HepG2 (cell line): ENCODE data around the gene PFN1. TPM values are rescaled to one million over a fixed set of nuclear protein-coding genes. Genes with fewer than 3 reads are reported as not detected.
A peak's percentile ranks its signal among the peaks of the same experiment; 100 is the strongest.

Source experiments
- BRD4 ChIP-seq: sonication (generic); formaldehyde crosslinking; IDR thresholded peaks from 2 replicates; pipeline ENCODE4 v1.4.0; 2020; ENCODE audit warnings: missing genetic modification reagents
- GLMP ChIP-seq: sonication (generic); formaldehyde crosslinking; IDR thresholded peaks from 2 replicates; pipeline ENCODE4 v1.9.0; 2021; ENCODE audit warnings: missing genetic modification reagents, mild to moderate bottlenecking, borderline replicate concordance
- HOMEZ ChIP-seq: IDR thresholded peaks from 2 replicates; pipeline ENCODE4 v1.6.1; 2016; ENCODE audit warnings: low read depth
- IRF9 ChIP-seq: sonication (generic); formaldehyde crosslinking; IDR thresholded peaks from 2 replicates; pipeline ENCODE4 v1.8.0; 2022; ENCODE audit warnings: missing genetic modification reagents, mild to moderate bottlenecking, borderline replicate concordance
- KDM5B ChIP-seq: sonication (generic); formaldehyde crosslinking; IDR thresholded peaks from 2 replicates; pipeline ENCODE4 v1.4.0; 2020; ENCODE audit warnings: missing genetic modification reagents, mild to moderate bottlenecking, borderline replicate concordance
- NPAS2 ChIP-seq: sonication (generic); formaldehyde crosslinking; IDR thresholded peaks from 2 replicates; pipeline ENCODE4 v1.8.0; 2022; ENCODE audit warnings: mild to moderate bottlenecking, missing genetic modification reagents, borderline replicate concordance
- SAFB2 ChIP-seq: sonication (generic); formaldehyde crosslinking; IDR thresholded peaks from 2 replicates; pipeline ENCODE4 v1.5.1; 2020; ENCODE audit warnings: missing genetic modification reagents, low read depth, mild to moderate bottlenecking, borderline replicate concordance
- YEATS4 ChIP-seq: sonication (generic); formaldehyde crosslinking; IDR thresholded peaks from 2 replicates; pipeline ENCODE4 v1.4.0; 2020; ENCODE audit warnings: missing genetic modification reagents, borderline replicate concordance
- ZBTB38 ChIP-seq: sonication (generic); formaldehyde crosslinking; IDR thresholded peaks from 2 replicates; pipeline ENCODE4 v1.5.1; 2020; ENCODE audit warnings: mild to moderate bottlenecking, missing genetic modification reagents
- ZBTB44 ChIP-seq: sonication (generic); formaldehyde crosslinking; IDR thresholded peaks from 2 replicates; pipeline ENCODE4 v1.4.0; 2020; ENCODE audit warnings: missing genetic modification reagents
- ZBTB8A ChIP-seq: sonication (generic); formaldehyde crosslinking; IDR thresholded peaks from 2 replicates; pipeline ENCODE4 v1.4.0; 2020; ENCODE audit warnings: mild to moderate bottlenecking, low read depth, missing genetic modification reagents, borderline replicate concordance
- ZNF17 ChIP-seq: sonication (generic); formaldehyde crosslinking; IDR thresholded peaks from 2 replicates; pipeline ENCODE4 v1.5.0; 2020; ENCODE audit warnings: mild to moderate bottlenecking, missing genetic modification reagents
- ZNF629 ChIP-seq: sonication (generic); formaldehyde crosslinking; conservative IDR thresholded peaks from 2 replicates; pipeline ENCODE4 v1.5.0; 2020; ENCODE audit warnings: missing genetic modification reagents
- polyA plus RNA-seq, 8 experiments: library from polyadenylated mRNA; depleted of rRNA in 3 of 8; stranded (reverse) in 7 of 8; unstranded in 1 of 8; fragments of >200 nt; fragmentation: Illumina TruSeq in 4 of 8; extraction: Trizol in 4 of 8; gene quantifications; 2 replicates each; pipeline versions ENCODE4 v1.2.1 to v1.2.3, GENCODE V29; 2011 to 2016; ENCODE audit warnings: low read depth in 4 of 8, missing spikeins in 1 of 8, mixed read lengths in 1 of 8; ENCODE audit not compliant: insufficient read depth in 1 of 8
- total RNA-seq, 5 experiments: library from RNA; depleted of rRNA; stranded (reverse); fragments of >200 nt; fragmentation: Illumina TruSeq; extraction: Trizol; gene quantifications; 2 replicates each; pipeline ENCODE4 v1.2.3, GENCODE V29; 2016; ENCODE audit warnings: low read depth in 1 of 5
- TF ChIP-seq, protein P1 (sequence below): sonication (generic); formaldehyde crosslinking; IDR thresholded peaks from 2 replicates; pipeline ENCODE4 v1.5.0; 2020; ENCODE audit warnings: missing genetic modification reagents, mild to moderate bottlenecking, borderline replicate concordance
- TF ChIP-seq, protein P2 (sequence below): IDR thresholded peaks from 2 replicates; pipeline ENCODE4 v1.6.1; 2016
- TF ChIP-seq, protein P3 (sequence below): sonication (generic); formaldehyde crosslinking; IDR thresholded peaks from 2 replicates; pipeline ENCODE4 v1.8.0; 2022; ENCODE audit warnings: mild to moderate bottlenecking, missing genetic modification reagents, borderline replicate concordance
- TF ChIP-seq, protein P4 (sequence below): sonication (generic); formaldehyde crosslinking; IDR thresholded peaks from 2 replicates; pipeline ENCODE4 v1.8.0; 2022; ENCODE audit warnings: mild to moderate bottlenecking, missing genetic modification reagents

Gene PFN1
- total and polyA plus RNA-seq, 2 of the 13 experiments (the other 11 are each of a cell fraction or from before 2014, with no cell fraction given): 494 to 613 TPM

DNA sequence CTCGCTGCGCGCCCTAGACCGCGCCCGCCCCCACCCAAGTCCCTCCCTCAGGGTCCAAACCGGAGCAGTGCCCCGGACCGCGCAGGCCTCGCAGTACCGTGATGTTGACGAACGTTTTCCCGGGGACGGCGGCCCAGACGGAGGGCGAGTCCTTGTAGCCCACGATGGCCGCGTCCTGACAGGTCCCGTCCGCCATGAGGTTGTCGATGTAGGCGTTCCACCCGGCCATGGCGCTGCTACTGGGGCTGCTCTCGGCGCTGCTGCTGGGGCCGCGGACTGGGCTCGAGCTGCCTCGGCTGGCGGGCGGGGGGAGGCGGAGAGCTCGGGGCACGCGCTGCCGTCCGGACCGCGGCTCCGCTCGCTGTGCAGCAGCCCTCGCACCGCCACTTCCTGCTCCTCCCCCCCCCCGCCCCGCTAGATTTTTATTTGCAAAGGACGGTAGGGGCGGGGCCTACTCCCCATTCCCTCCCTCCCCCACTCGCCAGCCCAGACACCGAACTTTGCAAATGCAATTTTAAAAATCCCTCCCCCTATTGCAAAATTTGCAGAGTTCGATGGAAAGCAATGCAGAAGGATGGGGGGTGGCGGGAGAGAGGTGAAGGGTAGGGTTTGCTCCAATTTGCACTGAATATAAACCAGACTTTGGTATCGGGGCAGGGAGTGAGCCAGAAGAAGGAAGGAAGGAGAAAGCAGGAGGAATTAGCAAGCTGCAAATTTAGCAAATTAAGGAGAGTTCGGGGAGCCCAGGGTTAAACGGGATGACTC lies at the start of gene PFN1 (continued):
- TF ChIP-seq, protein P1, sequence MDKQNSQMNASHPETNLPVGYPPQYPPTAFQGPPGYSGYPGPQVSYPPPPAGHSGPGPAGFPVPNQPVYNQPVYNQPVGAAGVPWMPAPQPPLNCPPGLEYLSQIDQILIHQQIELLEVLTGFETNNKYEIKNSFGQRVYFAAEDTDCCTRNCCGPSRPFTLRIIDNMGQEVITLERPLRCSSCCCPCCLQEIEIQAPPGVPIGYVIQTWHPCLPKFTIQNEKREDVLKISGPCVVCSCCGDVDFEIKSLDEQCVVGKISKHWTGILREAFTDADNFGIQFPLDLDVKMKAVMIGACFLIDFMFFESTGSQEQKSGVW (CRISPR knock-in tag): no peak
- TF ChIP-seq ZNF17 (CRISPR knock-in tag): no peak
- TF ChIP-seq KDM5B: no peak; the same call in 1 of the 2 replicates
- TF ChIP-seq SAFB2 (CRISPR knock-in tag): no peak; the same call in 1 of the 2 replicates
- TF ChIP-seq, protein P2, sequence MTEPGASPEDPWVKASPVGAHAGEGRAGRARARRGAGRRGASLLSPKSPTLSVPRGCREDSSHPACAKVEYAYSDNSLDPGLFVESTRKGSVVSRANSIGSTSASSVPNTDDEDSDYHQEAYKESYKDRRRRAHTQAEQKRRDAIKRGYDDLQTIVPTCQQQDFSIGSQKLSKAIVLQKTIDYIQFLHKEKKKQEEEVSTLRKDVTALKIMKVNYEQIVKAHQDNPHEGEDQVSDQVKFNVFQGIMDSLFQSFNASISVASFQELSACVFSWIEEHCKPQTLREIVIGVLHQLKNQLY (CRISPR knock-in tag): no peak
- no peak for TF ChIP-seq ZBTB44 (CRISPR knock-in tag)
- TF ChIP-seq, protein P3, sequence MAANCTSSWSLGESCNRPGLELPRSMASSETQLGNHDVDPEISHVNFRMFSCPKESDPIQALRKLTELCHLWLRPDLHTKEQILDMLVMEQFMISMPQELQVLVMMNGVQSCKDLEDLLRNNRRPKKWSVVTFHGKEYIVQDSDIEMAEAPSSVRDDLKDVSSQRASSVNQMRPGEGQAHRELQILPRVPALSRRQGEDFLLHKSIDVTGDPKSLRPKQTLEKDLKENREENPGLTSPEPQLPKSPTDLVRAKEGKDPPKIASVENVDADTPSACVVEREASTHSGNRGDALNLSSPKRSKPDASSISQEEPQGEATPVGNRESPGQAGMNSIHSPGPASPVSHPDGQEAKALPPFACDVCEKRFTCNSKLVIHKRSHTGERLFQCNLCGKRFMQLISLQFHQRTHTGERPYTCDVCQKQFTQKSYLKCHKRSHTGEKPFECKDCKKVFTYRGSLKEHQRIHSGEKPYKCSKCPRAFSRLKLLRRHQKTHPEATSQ (CRISPR knock-in tag): no peak
- TF ChIP-seq ZNF629 (CRISPR knock-in tag): no peak
- no peak for TF ChIP-seq ZBTB8A (CRISPR knock-in tag)
- TF ChIP-seq GLMP (CRISPR knock-in tag): no peak
- TF ChIP-seq BRD4: no peak
- TF ChIP-seq IRF9 (CRISPR knock-in tag): 0 out of 2 replicates have a peak, but pooled peaks have one; percentile 34
- TF ChIP-seq, protein P4, sequence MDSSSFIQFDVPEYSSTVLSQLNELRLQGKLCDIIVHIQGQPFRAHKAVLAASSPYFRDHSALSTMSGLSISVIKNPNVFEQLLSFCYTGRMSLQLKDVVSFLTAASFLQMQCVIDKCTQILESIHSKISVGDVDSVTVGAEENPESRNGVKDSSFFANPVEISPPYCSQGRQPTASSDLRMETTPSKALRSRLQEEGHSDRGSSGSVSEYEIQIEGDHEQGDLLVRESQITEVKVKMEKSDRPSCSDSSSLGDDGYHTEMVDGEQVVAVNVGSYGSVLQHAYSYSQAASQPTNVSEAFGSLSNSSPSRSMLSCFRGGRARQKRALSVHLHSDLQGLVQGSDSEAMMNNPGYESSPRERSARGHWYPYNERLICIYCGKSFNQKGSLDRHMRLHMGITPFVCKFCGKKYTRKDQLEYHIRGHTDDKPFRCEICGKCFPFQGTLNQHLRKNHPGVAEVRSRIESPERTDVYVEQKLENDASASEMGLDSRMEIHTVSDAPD (CRISPR knock-in tag): no peak; the same call in 1 of the 2 replicates
- no peak for TF ChIP-seq NPAS2 (CRISPR knock-in tag)
- no peak; the same call in 1 of the 2 replicates for TF ChIP-seq YEATS4 (CRISPR knock-in tag)
- peak; percentile 22; the same call in 1 of the 2 replicates for TF ChIP-seq ZBTB38 (CRISPR knock-in tag)
- TF ChIP-seq HOMEZ (CRISPR knock-in tag): no peak
